22Rv1 (cell line): ENCODE measurements around the gene OSCAR.

Source experiments
- ZFX ChIP-seq: fragments of 450-650 bp; IDR thresholded peaks from 2 replicates; pipeline ENCODE4 v1.6.1; 2017; ENCODE audit warnings: antibody characterized with exemption, borderline replicate concordance
- TF ChIP-seq, protein P1 (sequence below): fragments of 450-650 bp; IDR thresholded peaks from 2 replicates; pipeline ENCODE4 v1.5.1; 2017; ENCODE audit warnings: mild to moderate bottlenecking

DNA sequence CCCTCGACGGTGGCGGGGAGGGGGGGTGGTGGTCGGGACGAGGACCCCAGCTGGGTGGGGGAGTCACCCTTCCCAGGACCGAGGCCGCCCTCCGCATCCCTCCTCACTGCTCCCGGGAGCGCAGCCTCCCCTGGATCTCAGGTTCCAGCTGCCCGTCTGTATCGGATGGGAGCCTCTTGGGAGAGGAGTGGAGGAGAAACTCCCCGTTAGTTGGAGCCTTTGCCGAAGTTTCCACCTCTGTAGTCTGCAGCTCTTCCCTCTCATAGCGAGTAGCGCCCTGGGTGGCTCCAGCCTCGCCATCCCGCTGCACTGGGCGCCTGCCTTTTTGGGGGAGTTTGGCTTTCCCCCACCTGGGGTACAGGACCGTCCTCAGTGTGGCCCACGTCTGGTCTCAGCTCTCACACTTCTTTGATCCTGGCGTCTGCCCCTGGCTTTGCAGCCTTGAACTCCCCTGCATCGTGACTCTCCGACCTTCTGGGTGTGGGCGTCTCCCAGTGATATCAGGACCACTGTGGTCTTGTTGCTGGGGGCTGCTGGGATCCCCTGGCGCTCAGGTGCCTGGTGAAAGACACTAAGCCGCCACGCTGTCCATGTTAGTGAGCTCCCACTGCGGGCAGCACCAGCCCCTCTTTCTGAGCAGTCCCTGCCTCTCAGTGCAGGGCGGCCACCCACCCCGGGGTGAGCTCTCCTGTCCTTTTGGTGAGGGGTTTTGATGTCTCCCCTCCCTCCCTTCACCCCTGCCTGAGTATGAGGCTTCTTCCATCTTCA lies 38.1 kb upstream of the OSCAR start:
- TF ChIP-seq, protein P1, sequence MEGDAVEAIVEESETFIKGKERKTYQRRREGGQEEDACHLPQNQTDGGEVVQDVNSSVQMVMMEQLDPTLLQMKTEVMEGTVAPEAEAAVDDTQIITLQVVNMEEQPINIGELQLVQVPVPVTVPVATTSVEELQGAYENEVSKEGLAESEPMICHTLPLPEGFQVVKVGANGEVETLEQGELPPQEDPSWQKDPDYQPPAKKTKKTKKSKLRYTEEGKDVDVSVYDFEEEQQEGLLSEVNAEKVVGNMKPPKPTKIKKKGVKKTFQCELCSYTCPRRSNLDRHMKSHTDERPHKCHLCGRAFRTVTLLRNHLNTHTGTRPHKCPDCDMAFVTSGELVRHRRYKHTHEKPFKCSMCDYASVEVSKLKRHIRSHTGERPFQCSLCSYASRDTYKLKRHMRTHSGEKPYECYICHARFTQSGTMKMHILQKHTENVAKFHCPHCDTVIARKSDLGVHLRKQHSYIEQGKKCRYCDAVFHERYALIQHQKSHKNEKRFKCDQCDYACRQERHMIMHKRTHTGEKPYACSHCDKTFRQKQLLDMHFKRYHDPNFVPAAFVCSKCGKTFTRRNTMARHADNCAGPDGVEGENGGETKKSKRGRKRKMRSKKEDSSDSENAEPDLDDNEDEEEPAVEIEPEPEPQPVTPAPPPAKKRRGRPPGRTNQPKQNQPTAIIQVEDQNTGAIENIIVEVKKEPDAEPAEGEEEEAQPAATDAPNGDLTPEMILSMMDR = no peak
- no peak for TF ChIP-seq ZFX
